KG1 (cell line): ENCODE data around the gene DOCK7.
"Not testable (repeated sequence)": the region's sequence is repeated elsewhere in the genome, so short reads cannot be mapped to it uniquely, and the experiment has no call there.

Source experiments
- DNase-seq: peaks from one replicate; lab custom pipeline; 2025; lab: John Stamatoyannopoulos, UW

DOCK7 gene

DNA sequence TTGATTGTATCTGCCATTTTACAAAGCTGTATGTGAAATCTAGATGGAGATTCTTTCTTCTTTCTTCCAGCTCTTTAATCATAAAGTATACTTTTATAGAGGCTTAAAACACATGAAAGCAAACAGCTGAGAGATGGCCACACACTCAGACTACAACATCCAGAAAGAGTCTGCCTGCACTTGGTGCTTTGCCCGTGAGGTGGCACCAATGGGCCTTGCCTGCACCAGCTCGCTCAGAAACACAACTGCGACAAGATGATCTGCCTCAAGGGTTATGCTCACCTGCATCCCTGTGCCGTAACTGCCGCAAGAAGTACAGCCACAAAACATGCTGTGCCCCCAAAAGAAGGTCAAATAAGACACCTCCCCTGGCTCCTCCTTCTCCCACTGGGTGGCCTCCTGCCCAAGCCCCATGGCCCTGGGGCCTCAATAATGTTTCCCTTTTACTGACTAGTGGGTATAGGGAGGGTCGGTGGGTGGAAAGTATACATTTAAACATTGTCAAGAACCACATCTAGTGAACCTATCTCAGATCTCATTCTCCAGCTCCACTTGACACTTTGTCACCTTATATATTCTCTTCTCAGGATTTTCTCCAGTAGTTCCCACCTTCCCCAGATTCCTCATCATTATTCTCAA, 157.6 kb downstream of the DOCK7 start:
- no peak for DNase-seq

DNA sequence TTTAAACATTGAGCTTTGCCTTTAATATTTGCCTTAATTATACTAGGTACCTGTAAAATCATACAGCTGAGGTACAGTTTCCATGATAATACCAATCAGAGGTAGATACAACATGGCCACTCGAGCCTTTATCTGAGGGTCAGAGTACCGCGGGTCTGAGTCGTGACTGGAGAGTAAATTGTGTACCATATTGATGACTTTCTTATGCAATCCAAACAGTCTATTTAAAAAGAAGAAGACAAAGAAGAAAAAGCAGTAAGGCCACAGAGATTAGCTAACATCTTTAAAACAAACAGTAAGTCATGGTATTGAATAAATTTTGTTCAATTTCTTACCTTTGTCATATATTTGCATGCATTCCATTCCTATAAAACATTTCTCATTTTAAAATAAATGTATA, 159.0 kb downstream of the DOCK7 start:
- DNase-seq, result no peak

DNA sequence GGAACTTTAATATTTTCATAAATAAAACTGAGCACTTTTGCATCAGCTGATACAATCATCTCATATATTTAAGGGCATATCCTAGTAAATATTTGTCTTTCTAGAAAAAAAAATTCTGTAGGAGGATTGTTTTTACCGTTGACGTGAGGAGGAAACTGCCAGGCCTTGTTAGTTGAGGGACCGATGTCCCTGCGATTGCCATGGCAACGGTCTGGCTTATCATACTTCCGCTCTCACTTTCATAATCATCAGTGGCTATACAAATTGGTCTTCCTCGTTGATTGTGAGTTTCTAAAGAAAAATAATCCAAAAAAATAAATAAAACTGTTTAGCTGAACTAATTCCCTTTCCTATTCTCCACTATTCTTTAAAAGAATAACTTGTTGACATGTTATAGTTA, 160.2 kb downstream of the DOCK7 start:
- DNase-seq, result no peak

DNA sequence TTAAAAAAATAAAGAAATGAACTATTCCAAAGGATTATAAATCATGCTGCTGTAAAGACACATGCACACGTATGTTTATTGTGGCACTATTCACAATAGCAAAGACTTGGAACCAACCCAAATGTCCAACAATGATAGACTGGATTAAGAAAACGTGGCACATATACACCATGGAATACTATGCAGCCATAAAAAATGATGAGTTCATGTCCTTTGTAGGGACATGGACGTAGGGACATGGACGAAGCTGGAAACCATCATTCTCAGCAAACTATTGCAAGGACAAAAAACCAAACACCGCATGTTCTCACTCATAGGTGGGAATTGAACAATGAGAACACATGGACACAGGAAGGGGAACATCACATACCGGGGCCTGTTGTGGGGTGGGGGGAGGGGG, 160.8 kb downstream of the DOCK7 start:
- not testable (repeated sequence) for DNase-seq

DNA sequence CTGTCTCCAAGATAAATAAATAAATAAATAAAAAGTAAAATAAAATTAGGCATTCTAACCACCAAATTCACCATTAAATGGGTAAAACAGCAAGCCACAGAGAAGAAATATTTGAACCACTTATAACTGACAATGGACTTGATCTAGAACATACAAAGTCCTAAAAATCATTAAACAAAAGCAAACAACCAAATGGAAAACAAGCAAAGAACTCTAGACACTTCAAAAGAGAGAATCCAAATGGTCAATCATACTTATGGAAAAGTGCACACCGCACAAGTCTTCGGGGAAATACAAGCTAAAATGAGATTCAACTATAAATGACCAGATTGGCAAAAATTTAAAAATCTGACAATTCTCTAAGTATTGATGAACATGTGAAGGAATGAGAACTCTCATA, 164.3 kb downstream of the DOCK7 start:
- no peak for DNase-seq

DNA sequence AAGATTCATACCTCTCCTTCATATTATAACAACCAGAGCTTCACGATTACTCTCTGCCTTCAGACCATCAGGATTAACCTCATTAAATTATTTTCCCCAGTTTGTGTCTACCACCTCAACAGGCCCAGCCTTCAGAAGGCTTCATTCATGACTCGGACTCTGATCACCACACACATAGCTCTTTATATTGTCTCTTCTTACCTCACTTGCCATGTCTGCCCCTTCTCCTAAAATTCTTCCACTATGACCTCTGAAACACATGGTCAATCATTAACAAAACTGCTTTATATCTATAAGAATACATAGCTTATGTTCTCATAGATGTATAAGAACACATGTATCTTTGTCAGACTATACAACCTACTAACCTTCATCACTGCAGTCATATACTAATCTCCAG, 171.6 kb downstream of the DOCK7 start:
- DNase-seq, result no peak

DNA sequence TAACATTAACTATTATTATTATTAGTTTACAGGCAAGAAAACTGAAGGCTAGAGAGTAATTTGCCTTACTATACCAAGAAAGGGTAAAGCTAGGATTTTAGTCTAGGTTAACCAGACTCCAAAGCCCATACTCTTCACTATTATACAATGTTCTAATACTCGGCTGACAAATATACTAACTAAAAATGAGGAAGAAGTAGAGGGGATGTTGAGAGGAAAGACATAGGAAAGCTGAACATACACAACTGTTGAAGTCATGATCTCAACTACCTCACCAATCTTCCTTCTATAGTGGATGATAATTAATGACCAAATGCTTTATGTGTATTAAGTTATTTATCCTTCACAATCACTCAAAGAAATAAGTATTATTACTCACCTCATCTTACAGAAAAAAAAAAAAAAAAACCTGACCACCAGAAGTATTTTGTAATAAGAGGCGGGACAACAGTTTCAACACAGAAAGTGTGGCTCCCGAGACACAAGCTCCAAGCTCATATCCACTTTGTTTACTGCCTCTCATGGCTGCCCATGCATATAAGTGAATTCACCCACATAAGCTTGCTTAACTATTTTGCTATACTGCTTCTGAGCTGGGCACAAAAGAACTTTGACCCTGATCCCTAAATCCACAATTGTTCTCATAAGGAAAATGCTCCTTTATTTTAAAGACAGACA, 173.3 kb downstream of the DOCK7 start:
- DNase-seq, result no peak

DNA sequence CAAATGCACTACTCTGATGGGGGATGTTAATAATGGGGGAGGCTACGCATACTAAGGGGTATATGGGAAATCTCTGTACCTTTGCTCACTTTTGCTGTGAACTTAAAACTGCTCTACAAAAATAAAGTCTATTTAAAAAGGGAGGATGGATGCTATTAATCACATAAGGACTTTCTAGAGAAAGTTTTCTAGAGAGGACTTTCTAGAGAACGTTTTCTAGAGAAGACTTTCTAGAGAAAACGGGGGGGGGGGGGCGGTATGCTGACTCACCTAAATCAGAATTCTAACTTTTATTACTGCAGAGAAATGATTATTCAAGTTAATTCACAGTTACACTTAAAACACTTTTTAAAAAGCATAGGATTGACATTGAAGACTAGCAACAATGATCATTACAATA, 175.2 kb downstream of the DOCK7 start:
- no peak for DNase-seq

DNA sequence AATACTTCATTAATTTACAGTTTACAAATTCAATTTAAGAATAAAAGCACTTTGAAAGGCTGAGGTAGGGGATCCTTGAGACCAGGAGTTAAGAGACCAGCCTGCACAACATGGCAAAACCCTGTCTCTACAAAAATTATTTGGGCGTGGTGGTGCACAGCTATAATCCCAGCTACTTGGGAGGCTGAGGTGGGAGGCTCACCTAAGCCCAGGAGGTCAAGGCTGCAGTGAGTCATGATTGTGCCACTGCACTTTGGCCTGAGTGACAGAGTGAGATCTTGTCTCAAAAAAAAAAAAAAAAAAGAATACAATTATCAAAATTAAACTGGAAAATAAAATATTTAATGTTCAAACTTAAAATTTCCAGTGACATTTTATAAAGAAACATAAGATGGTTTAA, 179.2 kb downstream of the DOCK7 start:
- no peak for DNase-seq

DNA sequence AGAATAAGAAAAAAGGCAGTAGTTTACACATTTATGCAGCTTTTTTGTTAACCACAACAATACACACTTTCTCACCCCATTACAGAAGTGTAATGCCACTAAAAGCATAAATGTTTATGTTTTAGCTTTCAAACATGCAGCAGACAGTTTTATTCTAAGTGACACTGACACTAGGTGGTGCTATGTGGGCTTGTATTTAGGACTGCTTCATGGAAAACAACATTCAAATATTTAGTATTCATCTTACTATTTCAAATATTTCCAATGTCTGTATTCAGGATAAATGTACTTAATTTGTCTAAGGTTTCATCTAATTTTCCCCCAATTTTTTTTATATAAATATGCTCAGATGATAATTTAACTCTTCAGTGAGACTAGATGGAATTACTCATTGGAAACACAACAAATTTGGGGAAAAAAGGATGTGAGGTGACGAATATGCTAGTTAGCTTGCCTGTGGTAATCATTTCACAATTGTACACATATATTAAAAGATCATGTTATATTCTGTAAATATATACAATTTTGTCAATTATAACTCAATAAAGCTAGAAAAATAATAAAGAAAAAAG, 179.9 kb downstream of the DOCK7 start:
- peak; percentile 24 for DNase-seq

DNA sequence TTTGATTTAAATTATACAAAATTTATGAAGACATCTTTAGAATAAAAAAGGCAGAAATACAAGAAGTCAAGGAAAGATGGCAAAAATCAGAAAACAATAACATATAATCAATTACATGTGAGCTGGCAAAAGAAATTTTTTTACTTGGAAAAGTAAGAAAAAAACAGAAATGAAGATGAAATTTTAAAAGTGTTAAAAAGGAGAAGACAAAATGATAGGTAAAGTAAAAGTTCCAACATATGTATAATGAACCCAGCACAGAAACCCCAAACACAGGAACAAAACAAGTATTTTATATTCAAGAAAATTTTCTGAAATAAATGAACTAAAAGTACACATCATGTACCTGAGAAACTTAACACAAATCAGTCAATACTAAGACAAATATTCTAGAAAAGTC, 188.0 kb downstream of the DOCK7 start:
- no peak for DNase-seq

DNA sequence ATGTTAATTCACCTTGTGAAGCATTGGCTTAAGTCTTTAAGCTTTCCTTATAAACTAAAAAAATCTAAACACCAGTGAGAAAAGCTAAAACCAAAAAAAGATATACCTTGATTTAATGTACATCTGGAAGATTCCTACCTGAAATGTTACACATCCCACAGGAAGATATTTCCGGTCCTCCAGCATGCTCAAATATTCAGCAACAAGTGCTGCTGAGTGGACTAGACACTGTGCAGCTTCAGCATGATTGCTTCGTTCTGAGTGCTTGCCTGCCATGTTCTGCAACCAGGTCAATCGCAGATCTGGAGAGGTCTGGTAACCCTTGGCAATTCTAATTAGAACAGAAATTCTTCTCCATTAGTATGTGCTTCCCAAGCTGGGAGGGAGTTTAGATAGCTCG, 194.0 kb downstream of the DOCK7 start:
- no peak for DNase-seq

DNA sequence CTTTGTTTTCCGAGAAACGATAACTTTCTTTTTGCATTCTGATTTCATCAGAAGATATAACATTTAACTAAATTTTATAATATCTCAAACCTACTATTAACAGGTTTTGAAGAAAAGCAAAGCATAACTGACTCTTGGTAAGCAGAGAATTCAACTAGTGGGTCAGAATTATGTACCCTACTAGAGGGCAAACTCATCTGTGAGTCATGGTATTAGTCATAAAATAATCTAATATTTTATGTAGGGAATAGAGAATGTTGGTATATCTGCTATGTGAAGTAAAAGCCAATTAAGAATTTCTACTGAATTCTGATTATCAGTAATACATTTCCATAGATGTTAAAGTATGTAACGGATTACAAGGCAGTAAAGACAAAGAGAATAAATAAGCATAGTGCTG, 194.5 kb downstream of the DOCK7 start:
- no peak for DNase-seq

DNA sequence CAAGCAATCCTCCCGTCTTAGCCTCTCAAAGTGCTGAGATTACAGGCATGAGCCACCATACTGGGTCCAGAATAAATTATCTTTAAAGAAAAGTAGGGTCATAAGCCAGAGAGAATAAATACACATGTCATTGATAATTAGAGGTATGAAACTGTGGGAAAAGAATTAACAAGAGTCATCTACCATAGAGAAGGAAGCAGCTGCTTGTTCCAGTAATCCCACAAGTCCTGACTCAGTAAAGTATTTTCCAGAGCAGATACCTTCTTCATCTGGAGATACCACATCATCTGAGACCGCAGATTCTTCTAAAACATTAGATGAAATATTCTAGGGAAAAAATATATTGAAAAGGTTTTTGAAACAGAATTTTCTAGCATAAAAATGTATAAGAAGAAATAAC, 195.7 kb downstream of the DOCK7 start:
- DNase-seq, result no peak

DNA sequence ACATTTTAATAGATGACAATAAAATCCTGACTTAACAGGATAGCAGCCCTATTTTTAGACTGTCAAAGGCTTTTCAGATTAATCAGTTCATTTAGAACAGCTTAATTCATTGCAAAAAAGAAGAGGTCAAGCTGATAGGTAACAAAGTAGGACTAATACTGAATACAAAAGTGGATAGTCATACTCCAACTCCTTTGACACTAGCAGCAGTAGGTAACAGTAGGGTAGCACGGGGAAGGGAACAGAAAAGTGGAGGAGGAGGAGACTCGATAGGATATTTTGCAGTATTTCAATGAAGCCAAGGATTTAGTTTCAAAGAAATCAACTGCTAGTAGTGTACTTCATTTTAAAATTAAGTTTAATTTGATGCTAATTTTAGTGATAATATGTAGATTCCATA, 200.2 kb downstream of the DOCK7 start:
- DNase-seq, result no peak

DNA sequence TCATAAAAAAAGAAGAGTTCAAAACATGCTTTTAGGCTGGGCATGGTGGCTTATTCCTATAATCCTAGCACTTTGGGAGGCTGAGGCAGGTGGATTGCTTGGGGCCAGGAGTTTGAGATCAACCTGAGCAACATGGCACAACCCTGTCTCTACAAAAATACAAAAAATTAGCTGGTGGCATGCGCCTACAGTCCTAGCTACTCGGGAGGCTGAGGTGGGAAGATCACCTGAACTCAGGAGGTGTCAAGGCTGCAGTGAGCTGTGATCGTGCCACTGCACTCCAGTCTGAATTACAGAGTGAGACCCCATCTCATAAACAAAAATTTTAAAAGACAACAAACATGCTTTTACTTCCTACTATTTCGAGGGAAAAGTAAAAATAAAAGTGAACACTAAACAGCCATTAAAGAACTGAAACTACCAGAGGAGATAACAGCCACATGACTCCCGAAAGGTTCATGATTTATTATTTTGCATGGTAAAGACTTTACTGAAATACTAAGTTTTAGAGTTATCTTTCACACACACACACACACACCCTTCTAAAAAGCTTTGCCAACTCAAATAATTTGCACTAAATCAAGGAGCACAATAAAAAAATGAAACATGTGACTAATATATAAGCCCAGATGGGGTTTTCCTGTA, 203.2 kb downstream of the DOCK7 start:
- DNase-seq, result no peak

DNA sequence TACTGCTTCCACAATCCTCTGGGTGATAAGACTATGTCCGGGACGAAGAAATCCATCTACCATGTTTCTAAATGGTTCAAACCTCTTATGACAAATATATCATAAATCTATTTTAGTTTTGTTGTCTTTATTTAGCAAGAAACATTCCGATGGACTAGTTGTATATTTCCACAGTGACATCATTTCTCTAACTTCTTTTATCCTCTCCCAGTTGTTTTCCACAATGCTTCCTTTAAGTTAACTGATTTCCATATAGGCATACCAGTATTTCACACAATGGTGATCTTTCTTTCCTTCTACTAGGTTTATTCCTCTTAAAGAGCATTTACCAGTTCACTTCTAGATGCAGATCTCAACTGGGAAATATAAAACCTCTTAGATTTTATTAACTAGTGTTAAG, 206.5 kb downstream of the DOCK7 start:
- no peak for DNase-seq

DNA sequence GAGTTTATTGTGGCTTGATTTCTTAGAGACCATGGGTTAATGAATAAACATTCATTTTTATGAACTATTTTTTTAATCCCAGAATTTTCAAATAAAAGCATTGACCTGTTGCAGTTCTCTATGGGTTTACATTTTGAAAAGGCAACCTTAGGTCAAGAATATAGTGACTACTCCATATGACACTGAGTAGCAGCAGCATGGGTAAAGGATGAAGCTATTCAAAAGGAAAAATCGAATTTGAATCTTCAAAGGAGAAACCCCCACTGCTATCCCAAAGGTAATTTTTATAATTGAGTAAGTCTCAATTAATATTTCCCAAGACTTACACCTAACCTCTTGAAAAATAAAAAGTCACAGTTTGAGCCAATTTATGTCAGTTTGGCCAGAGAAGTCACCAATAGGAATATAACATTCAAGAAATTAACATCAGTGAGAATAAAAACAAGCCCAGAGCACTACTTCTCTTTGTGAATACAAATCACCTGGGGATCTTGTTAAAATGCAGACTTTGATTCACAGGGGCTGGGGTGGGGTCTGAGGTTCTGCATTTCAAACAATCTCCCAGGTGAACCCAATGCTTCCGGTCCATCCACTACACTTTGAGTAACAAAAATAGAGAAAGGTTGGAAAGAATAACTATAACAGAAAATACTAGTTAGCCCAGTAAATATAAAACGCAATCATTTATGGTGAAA, 211.5 kb downstream of the DOCK7 start:
- no peak for DNase-seq

DNA sequence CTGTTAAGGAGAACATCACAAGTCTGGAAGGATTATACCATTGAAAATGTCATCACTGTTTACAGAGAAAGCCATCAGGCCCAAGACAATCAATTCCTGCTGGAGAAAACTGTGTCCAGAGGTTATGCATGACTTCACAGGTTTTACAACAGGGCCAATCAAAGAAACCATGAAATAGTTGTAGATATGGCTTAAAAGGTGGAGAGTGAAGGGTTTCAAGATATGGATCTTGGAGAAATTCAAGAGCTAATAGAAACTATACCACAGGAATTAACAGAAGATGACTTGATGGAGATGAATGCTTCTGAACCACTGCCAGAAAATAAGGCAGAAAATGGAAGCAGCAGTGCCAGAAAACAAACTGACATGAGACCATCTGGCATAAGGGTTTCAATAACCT, 221.1 kb downstream of the DOCK7 start:
- no peak for DNase-seq

DNA sequence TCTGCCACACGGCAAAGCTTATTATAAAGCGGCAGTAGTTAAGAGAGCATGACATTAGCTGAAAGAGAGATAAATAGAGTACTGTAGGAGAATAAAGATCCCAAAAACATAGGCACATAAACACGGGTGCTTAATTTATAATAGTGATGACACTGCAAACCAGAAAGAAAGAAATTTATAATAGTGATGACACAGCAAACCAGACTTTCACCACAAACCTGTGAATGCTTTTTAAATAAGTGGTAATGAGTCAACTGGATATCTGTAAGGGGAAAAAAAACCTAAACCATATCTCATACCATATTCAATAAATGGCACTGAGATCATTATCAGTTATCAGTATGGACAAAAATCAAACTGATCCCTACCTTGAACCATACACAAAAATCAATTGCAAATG, 225.8 kb downstream of the DOCK7 start:
- no peak for DNase-seq

DNA sequence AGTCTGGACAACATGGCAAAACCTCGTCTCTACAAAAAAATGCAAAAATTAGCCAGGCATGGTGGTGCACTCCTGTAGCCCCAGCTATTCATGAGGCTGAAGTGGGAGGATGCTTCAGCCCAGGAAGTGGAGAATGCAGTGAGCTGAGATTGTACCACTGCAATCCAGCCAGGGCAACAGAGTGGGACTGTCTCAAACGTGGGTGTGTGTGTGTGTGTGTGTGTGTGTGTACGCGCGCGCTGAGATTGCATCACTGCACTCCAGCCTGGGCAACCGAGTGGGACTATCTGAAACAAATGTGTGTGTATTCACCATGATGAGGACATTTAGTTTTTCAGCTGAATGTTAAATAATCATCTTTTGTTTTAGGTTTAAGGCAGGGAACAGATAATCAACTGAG, 230.2 kb downstream of the DOCK7 start:
- no peak for DNase-seq

DNA sequence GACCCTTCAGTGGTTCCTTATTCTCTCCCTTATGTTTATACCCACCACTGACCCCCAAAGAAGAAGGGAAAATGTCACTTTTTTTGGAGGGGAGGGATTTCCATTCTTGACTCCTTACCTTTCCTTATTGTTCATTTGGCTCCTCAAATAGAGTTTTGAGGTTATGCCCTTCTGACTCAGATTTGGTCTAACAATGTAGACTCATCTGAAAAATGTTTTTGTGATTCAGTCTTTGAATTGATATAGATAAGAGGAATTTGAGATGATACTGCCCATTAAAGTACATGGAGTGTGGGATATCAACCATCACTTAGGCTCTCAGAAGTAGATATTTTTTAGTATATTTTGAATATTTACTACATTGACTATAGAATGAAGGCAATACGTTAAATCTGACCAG, 235.2 kb downstream of the DOCK7 start:
- DNase-seq, result no peak

DNA sequence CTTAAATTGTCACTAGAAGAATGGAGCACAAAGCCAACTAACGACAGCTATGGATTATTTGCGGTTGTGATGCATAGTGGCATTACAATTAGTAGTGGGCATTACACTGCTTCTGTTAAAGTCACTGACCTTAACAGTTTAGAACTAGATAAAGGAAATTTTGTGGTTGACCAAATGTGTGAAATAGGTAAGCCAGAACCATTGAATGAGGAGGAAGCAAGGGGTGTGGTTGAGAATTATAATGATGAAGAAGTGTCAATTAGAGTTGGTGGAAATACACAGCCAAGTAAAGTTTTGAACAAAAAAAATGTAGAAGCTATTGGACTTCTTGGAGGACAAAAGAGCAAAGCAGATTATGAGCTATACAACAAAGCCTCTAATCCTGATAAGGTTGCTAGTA, 237.9 kb downstream of the DOCK7 start:
- no peak for DNase-seq
